ENCODE data around the gene CRAMP1.

DNA sequence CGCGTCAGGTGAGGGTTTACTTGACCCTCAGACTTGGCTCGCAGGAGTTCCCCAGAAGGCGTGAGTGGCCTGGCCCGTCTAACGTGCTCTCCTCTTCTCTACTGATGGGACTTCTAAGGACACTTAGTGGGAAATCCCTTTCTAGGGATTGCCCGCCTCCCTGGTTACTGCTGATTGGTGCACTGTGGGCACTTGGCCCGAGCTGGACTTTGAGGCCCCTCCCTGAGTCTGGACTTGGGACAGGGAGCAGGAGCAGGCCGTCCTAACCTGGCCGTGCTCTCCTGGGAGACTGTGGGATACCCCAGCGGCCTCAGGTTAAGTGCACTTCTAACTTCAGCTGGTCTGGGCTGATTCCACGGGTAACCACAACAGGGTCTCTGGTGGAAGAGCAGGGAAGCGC lies 15.0 kb upstream of the CRAMP1 start:
- no peak for TF ChIP-seq POLR2A (IDR thresholded peaks at IDR 0.05)
- TF ChIP-seq, protein P1, sequence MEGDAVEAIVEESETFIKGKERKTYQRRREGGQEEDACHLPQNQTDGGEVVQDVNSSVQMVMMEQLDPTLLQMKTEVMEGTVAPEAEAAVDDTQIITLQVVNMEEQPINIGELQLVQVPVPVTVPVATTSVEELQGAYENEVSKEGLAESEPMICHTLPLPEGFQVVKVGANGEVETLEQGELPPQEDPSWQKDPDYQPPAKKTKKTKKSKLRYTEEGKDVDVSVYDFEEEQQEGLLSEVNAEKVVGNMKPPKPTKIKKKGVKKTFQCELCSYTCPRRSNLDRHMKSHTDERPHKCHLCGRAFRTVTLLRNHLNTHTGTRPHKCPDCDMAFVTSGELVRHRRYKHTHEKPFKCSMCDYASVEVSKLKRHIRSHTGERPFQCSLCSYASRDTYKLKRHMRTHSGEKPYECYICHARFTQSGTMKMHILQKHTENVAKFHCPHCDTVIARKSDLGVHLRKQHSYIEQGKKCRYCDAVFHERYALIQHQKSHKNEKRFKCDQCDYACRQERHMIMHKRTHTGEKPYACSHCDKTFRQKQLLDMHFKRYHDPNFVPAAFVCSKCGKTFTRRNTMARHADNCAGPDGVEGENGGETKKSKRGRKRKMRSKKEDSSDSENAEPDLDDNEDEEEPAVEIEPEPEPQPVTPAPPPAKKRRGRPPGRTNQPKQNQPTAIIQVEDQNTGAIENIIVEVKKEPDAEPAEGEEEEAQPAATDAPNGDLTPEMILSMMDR (IDR thresholded peaks at IDR 0.05) = no peak

Data from prostate gland (tissue), 2 donors.